GM18526 (cell line): ENCODE measurements around the gene ZNF845.

ENCODE experiments used
- POLR2A ChIP-seq: IDR thresholded peaks from 3 replicates; pipeline ENCODE4 v1.6.1; 2011; ENCODE audit not compliant: insufficient read length; ENCODE audit errors: extremely low read depth

ZNF845 gene

GRCh38 chr19:53365899-53366493 is 32.4 kb downstream of the ZNF845 start:
- no peak for TF ChIP-seq POLR2A

DNA sequence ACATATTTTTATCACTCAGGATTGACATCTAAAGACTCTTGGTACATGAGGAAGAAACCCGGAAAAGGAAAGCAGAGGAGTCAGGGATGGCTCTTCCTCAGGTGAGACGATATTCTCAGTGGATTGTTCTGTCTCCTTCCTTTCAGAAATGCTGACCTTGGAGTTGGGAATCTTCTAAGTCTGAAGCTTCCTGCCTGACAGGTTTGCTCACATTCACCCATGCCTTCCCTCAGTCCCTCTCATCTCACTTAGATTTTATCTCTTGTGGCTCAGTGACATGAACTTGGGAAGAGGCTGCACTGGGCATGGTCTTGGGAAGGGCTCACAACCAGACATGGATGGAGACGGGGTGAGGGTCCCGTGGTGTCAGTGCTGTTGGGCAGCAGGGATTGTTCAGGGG is 38.6 kb downstream of the ZNF845 start:
- TF ChIP-seq POLR2A, result no peak

GRCh38 chr19:53374288-53374687 is 40.7 kb downstream of the ZNF845 start:
- no peak for TF ChIP-seq POLR2A

- TF ChIP-seq POLR2A, result no peak
These were observed 41.2 kb downstream of the ZNF845 start for GRCh38 chr19:53374743-53375142.

DNA sequence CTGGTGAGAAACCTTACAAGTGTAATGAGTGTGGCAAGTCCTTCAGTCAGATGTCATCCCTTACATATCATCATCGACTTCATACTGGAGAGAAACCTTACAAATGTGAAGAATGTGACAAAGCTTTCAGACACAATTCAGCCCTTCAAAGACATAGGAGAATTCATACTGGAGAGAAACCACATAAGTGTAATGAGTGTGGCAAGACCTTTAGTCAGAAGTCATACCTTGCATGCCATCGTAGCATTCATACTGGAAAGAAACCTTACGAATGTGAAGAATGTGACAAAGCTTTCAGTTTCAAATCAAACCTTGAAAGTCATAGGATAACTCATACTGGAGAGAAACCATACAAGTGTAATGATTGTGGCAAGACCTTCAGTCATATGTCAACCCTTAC is 47.8 kb downstream of the ZNF845 start:
- TF ChIP-seq POLR2A, result no peak

DNA sequence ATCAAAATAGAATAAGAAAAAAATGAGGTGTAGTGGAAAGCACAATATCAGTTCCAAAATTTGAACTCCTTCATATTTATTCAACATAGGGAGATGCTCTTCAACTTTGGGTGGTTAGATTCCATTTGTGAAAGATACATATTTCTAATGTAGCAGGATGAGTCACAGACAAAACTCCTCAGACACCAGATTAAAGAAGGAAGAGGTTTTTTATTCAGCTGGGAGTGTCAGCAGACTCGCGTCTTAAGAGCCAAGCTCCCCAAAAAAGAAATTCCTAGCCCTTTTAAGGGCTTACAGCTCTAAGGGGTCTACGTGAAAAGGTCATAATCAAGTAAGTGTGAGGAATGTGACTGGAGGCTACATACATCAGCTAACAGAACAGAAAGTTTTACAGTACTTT is 54.6 kb downstream of the ZNF845 start:
- TF ChIP-seq POLR2A, result no peak

GRCh38 chr19:53388904-53389303 is 55.4 kb downstream of the ZNF845 start:
- no peak for TF ChIP-seq POLR2A

DNA sequence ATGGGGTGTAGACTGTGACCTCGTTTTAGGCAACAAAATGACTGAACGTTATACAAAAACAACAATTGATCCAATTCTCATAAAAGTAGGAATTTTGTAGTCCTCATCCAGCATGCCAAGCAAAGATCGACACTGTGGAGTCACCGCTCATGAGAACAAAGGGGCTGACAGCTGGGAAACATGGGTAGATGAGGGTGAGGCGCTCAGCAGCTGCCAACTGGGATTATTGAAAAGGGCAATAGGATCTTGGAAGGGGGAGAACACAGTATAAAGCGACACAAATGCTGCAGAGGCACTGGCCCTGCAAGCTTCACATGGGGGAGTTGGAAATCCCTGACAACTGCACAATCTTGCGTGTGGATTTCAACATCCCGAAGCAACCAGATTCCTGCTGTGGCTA is 56.0 kb downstream of the ZNF845 start:
- no peak for TF ChIP-seq POLR2A

DNA sequence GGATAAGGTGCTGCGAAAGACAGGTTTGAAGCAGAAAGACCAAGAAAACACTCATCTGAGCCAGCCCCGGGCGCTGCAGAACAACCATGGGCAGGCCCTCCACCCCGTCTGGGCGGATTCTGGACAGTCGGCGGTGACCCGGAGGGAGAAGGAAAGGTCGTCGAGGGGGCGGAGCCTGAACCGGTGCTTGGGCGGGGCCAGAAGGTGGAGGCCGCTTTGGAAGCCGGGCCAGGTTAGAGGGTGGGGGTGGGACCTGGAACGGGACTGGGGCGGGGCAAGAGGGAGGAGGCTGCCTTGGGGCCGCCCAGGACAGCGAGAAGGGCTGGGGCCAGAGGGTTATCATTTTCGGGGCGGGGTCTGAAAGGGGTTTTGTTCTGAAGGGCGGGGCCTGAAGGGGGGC is 56.4 kb downstream of the ZNF845 start:
- no peak for TF ChIP-seq POLR2A

GRCh38 chr19:53394522-53394973 is 61.0 kb downstream of the ZNF845 start:
- TF ChIP-seq POLR2A, result no peak

DNA sequence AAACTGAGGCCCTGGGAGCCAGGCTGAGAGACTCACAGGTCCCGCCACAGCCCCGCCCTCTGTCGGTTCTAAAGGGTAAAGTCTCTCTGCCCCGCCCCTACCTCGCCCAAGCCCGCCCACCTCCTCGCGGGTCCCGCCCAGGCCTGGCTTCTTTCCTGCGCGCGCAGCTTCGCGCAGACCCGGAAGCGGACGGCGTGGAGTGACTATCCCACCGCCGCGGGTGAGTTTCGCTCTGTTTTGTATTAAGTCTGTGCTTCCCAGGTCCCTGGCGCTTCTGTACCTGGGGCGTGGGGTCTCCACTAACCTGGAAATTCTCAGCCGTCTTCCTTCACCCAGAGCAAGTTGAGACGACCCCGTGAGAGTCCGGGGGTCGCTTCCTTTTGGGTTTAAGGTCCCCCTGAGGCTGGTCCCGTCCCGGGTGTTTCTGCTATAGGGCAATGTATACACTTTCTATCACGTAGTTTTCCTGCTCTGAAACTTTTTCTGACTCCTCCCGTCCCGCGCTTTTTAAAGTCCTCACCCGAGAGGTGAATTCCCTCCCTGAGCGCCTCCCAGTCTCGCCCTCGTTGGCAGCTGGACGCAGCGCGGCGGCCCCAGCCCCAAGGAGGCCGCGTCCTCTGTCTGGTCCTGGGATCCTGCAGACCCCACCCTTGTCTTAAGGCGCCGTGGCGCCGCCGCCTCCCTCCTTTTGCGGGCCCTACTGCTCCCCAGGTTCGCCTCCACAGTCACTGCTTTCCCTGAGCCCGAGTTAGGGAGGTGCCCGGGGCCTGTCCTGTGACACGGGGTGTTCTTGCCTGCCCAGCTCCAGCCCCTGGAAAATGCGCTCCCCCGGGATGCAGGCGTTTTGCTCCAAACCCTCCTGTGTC is 61.7 kb downstream of the ZNF845 start, which contains the start of gene ZNF765:
ZNF765 (plus strand) TSS at position 176 of the 866 bp plus-strand sequence. CDS start 2,867 bp downstream, outside the sequence.
- TF ChIP-seq POLR2A, result peak; percentile 81

- TF ChIP-seq POLR2A, result no peak
These were observed 62.9 kb downstream of the ZNF845 start for GRCh38 chr19:53396525-53396868.
